Stimulated activated CD8-positive, alpha-beta memory T cell treated with anti-CD3 and anti-CD28 coated beads, Interleukin-12 subunit alpha, Interleukin-12 subunit beta, amount 100 ng/mL, for 1 hour (primary cell): ENCODE results near the gene TMEM217.
"Not testable (repeated sequence)": the region's sequence is repeated elsewhere in the genome, so short reads cannot be mapped to it uniquely, and the experiment has no call there.

Experiments used
- DNase-seq: peaks from one replicate; pipeline ENCODE4 v3.0.0-alpha.2; 2020; ENCODE audit warnings: low read depth

Gene TMEM217

DNA sequence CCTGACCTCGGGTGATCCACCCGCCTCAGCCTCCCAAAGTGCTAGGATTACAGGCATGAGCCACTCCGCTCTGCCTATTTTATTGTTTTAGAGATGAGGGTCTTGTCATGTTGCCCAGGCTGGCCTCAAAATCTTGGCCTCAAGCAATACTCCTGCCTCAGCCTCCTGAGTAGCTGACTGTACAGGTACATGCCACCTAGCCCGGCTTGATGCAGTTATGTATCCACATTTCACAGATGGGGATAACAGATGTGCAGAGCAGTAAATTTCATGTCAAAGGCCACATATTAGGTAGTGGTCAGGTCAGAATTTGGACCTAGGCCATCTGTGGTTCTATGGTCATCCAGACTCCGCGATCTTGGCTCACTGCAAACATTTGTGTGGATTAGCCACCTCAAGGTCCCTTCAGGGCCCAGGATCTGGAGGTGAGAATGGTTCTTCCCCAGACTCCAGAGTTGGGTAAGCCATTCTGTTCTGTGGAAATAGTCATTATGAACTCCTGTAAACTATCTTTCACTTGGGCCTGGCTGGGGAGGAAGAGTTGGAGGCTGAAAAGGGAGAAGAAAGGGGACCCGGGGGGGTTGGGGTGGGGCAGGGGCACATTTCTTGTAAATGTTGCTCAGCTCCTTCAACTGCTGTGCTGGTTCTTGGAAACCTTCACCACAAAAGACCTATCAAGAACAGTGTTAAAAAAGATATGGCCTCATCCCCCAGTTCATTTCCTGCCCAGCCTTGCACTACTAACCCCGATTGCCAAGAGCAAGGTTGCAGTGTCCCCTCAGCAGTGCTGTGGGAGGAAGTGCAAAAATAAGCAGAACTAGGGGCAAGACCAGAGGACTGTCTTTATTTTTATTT lies 75.0 kb downstream of the TMEM217 start:
- DNase-seq, result no peak

DNA sequence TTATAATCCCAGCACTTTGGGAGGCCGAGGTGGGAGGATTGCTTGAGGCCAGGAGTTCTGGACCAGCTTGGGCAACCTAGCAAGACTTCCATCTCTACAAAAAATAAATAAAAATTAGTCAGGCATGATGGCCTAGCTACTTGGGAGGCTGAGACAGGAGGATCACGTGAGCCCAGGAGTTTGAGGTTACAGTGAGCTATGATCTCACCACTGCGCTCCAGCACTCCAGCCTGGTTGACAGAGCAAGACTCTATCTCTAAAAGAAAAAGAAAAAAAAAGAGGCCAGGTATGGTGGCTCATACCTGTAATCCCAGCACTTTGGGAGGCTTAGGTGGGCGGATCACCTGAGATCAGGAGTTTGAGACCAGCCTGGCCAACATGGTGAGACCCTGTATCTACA lies 77.3 kb downstream of the TMEM217 start:
- DNase-seq, result not testable (repeated sequence)

DNA sequence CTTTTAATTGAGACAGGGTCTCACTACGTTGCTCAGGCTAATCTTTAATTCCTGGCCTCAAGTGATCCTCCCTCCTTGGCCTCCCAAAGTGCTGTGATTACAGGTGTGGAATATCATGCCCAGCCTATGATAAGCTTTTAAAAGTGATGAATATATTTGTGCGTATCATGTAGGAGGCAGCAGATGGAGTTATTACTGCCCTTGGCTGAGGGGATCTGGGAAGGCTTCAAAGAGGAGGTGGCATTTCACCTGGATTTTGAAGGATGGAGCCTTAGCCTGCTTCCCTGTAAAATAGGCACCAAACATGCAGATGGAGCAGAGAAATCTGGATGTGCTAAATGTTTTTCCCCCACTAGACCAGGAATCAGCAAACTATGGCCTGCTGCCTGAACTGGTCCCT lies 77.9 kb downstream of the TMEM217 start:
- no peak for DNase-seq

DNA sequence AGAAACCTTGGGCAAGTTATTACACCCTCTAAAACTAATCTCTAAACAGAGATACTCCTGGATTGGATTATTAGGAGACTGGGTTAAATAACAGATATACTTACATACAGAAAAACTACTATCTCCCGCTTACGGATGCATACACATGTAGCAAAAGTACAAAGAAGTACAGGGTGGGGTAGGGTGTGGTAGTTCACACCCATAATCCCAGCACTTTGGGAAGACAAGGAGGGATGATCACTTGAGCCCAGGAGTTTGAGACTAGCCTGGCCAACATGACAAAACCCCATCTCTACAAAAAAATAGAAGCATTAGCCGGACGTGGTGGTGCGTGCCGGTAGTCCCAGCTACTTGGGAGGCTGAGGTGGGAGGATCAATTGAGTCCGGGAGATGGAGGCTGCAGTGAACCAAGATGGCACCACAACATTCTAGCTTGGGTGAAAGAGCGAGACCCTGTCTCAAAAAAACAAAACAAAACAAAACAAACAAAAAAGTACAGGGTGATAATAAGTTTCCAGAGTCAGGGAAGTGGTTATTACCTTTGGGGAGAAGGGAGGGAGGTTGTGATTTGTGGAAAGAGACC lies 79.9 kb downstream of the TMEM217 start:
- no peak for DNase-seq

DNA sequence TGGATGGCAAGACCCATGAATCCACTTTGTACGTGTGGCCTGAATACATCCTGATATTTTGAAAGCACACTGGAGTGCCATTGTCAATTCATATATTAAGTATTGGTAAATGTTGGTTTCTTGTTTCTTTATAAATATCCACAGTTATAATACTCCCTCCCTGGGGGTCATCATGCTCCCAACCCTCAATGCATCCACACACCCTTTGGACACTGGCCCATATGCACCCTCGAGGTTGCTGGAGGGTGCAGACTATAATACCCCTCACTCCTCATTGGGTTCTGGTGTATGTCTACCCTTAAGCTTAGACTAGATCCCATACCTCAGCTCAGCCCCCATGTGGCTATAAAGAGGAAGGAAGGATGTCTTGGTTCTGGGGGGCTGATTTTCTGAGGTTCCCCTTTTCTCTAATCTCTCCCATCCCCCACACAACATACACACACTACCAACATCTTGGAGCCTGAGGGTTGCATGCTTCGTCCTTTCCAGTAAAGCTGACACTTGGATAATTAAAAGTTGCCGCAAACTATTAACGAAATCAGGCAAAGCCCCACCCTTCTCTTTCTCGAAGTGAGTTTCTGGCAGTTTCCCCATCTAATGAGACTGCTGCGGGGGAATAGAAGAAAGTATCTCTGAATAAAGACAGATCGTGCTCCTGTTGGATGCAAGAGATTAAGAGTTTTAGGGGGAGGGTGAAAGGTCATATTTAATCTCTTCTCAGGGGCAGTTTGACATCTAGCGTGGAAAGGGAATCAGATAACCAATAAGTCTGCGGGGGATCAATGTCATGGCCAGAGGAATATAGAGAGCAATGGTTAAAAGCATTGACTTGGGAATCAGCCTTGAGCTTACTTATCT lies 80.6 kb downstream of the TMEM217 start:
- DNase-seq, result no peak

DNA sequence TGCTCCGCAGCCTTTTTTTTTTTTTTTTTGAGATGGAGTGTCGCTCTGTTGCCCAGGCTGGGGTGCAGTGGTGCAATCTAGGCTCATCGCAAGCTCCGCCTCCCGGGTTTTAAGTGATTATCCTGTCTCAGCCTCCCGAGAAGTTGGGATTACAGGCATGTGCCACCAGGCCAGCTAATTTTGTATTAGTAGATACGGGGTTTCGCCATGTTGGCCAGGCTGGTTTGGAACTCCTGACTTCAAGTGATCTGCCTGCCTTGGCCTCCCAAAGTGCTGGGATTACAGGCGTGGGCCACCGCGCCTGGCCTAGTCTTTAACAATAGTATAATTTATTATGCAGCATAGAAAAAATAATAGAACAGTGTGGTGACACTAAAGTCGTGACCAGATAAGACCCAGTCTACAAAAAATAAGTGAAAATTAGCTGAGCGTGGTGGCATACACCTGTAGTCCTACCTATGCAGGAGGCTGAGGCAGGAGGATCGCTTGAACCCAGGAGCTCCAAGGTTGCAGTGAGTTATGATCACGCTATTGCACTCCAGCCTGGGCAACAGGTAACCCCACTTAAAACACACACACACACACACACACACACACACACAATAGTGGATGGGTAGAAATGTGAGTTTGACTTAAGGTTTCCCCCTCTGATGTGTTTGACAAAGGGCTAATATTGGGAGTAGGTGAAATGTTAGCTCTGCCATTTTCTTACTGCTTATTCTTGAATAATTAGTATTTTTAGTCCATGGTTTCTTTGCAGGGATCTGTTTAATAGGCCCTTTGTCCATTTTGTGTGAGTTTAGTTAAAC lies 81.5 kb downstream of the TMEM217 start:
- DNase-seq, result no peak

DNA sequence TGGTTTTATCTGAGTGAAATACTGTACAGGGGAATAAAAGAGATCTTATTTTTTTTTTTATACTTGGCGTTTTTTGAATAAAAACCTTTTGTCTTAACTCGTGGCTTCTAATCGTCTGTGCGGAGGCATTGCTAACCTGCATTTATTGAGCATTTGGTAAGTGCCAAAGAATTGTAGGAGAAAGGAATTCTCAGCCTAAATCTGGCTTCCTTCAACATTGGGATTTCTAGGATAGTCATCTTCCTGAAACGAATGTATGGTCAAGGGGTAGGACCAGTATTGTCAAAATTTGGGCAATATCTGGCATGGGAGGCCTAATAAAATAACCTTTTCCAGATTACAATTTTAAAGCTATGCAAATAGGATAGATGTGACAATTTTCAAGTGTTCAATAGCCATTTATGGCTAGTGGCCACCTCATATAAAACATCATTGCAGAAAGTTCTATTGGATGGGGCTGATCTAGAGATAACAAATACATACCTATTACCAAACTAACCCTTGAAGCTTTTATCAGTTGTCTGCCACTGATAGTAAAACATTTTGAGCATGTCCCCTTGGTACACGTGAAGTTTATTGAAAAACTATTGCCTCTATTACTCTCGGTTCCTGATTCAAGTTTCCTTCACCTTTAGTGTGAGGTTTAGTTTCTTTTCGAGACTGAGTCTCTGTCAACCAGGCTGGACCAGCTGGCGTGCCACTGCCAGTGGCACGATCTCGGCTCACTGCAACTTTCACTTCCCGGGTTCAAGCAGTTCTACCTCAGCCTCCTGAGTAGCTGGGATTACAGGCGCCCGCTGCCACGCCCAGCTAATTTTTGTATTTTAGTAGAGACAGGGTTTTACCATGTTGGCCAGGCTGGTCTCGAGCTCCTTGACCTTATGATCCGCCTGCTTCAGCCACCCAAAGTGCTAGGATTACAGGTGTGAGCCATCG lies 82.3 kb downstream of the TMEM217 start:
- DNase-seq, result no peak

DNA sequence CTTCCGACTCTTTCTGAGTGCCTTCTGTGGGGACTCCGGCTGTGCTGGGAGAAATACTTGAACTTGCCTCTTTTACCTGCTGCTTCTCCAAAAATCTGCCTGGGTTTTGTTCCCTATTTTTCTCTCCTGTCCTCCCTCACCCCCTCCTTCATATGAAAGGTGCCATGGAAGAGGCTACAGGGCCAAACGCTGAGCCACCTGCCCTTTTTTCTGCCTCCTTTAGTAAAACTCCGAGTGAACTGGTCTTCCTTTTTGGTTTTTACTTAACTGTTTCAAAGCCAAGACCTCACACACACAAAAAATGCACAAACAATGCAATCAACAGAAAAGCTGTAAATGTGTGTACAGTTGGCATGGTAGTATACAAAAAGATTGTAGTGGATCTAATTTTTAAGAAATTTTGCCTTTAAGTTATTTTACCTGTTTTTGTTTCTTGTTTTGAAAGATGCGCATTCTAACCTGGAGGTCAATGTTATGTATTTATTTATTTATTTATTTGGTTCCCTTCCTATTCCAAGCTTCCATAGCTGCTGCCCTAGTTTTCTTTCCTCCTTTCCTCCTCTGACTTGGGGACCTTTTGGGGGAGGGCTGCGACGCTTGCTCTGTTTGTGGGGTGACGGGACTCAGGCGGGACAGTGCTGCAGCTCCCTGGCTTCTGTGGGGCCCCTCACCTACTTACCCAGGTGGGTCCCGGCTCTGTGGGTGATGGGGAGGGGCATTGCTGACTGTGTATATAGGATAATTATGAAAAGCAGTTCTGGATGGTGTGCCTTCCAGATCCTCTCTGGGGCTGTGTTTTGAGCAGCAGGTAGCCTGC lies 83.2 kb downstream of the TMEM217 start:
- DNase-seq, result no peak

DNA sequence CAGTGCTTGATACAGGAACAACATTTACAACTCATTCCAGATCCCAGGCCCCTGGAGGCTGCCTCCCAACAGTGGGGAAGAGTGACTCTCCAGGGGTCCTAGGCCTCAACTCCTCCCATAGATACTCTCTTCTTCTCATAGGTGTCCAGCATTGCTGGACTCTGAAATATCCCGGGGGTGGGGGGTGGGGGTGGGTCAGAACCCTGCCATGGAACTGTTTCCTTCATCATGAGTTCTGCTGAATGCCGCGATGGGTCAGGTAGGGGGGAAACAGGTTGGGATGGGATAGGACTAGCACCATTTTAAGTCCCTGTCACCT lies 83.8 kb downstream of the TMEM217 start:
- no peak for DNase-seq

DNA sequence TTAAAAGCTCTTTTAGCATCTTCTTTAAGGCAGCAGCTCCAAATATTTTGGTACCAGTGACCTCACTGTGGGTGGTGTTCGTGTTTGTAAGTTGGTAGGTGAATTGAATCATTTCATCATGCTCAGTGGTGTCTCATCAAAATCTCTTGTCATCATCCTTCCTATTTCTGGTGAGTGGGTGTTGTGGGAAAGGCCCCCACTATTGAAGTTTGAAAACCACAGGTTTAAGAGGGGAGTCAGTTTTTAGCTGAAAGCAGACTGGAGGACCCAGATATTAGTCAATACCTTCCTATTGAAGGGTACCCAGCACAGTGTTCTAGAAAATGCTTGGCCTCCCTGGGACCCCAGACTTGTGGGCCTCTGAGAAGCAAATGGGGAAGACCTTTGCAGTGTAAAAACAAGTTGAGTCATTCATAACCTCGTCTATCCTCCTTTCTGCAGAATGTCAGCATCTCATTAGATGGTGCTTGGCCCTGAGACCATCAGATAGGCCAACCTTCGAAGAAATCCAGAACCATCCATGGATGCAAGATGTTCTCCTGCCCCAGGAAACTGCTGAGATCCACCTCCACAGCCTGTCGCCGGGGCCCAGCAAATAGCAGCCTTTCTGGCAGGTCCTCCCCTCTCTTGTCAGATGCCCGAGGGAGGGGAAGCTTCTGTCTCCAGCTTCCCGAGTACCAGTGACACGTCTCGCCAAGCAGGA lies 84.3 kb downstream of the TMEM217 start:
- no peak for DNase-seq

DNA sequence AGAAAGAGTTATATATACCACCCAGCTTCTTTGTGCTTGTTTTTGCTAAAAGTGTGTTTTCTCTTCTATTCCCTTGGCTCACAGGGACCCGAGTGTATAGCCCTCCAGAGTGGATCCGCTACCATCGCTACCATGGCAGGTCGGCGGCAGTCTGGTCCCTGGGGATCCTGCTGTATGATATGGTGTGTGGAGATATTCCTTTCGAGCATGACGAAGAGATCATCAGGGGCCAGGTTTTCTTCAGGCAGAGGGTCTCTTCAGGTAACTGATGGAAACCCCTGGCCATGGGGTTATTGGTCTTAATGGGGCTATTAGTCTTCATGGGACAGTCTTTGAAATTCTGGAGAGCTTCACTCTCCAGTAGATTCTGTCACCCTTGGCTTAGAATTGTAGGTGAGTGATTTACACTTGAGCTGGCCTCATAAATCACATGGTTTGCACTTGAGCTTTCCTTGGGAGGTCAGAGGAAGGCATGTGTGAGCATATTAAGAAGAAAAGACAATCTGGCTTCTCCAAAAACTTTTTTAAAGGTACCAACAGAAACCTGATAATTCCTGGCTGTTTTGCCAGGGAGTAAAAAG lies 84.9 kb downstream of the TMEM217 start:
- DNase-seq, result no peak

DNA sequence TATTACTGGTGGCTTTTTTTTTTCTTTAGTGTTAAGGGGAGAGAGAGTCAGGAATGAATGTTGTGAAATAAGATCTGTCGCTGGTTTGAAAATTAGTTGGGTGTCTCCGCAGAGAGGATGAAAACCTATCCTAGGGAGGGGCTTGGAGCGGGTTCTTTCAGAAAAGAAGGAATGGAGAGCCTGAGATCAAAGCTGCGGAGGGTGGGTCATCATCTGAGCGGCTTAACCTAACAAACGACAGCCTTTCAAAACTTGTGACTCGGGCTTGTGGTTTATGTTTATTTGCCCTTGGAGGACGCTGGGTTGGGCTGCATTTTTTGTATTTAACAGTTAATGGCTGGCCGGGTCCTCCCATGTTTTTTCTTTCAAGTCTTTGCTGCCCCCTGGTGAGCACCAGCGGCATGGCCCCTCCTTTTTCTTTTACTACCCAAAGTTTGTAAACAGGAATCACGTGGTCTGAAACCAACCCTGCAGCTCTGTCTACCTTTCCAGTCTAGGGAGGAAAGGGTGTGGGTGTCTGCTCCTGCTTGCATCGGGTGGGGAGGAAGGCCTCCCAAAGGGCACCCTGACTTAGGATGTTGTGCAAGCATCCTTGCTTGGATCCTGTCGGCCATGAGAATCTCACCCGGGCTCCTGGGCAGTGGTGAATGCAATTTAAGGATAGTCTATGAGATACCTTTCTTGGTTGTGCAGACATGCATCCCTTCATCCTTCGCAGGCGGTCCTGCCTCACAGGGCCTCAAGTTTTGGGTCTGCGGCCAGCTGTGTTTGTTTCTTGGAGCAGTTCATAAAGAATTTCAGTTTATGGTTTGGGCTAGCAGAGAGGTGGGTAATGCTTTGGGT lies 85.8 kb downstream of the TMEM217 start:
- peak; percentile 90 for DNase-seq

DNA sequence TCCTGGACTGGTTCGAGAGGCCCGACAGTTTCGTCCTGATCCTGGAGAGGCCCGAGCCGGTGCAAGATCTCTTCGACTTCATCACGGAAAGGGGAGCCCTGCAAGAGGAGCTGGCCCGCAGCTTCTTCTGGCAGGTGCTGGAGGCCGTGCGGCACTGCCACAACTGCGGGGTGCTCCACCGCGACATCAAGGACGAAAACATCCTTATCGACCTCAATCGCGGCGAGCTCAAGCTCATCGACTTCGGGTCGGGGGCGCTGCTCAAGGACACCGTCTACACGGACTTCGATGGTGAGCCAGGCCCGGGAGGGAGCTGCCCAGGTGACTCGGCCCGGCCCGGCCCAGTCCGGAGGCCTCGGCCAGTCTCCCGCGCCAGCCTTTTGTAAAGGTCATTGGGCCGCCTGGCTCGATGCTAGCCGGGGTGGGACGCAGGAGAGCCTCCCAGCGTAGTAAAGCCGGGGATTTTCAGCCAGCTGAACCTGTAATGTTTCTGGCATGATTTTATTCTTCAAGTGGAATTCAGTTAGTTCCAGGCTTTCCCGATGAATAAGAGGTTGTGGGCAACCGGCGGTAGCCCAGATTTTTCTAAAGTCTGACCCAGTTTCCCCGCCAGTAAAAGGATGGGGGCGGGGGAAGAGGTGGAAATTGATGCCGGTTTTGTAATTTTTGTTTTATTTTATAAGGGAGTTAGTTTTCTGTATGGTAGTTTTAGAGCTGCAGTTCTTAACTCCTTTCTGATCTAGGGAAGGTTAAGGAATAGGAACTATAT lies 86.6 kb downstream of the TMEM217 start:
- no peak for DNase-seq

DNA sequence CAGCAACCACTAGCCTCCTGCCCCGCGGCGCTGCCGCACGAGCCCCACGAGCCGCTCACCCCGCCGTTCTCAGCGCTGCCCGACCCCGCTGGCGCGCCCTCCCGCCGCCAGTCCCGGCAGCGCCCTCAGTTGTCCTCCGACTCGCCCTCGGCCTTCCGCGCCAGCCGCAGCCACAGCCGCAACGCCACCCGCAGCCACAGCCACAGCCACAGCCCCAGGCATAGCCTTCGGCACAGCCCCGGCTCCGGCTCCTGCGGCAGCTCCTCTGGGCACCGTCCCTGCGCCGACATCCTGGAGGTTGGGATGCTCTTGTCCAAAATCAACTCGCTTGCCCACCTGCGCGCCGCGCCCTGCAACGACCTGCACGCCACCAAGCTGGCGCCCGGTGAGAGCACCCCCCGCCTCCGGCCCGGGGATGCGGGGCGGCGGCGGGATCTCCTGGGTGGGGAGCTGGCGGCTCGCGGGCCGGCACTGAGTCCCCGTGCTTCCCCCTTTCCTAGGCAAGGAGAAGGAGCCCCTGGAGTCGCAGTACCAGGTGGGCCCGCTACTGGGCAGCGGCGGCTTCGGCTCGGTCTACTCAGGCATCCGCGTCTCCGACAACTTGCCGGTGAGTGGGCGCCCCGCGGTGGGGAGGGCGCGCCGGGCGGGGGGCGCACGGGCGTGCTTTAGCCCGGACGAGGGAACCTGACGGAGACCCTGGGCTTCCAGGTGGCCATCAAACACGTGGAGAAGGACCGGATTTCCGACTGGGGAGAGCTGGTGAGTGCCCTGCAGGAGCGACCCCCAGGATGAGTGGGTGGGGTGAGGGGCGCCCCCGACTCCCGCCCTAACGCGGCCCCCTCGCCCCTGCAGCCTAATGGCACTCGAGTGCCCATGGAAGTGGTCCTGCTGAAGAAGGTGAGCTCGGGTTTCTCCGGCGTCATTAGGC lies 87.4 kb downstream of the TMEM217 start:
- no peak for DNase-seq

DNA sequence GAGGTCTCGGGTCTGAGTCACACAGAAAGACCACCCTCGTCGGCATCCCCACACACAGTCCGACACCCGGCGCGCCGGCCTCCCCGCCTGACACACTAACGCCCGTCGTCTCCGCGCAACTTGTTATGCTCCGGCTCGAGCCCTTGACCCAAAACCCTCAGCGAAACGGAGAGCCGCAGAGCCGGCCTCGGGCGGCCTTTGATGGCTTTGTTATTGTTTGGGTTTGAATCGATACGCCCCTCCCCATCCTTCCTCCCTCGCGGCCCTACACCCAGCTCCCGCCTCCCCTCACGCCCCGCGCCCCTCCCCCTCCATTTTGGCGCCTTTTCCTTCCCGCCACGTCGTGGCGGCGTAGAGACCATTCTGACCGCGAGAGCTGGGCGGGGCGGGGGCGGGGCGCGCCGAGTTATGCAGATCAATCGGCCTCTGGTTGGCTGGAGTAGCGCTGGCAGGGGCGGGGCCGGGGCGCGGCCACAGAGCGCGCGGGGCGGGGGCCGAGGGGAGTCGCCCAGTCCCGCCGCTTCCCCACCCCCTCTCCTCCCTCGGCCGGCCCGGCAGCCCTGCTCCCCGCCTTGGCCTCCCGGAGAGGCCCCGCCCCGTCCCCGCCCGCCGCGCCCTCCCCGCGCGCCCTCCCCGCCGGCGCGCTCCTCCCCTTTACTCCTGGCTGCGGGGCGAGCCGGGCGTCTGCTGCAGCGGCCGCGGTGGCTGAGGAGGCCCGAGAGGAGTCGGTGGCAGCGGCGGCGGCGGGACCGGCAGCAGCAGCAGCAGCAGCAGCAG lies 88.3 kb downstream of the TMEM217 start, which contains the start of gene PIM1:
TSS of gene PIM1 (plus strand) at position 657 of the 777 bp plus-strand sequence. CDS start 424 bp downstream, outside the sequence.
- peak; percentile 97 for DNase-seq
